DMS79 treated with DMSO at 0.1 percent for 48 hours (cell line): ENCODE measurements around the gene KIFC3.
"Not testable (repeated sequence)": the region's sequence is repeated elsewhere in the genome, so short reads cannot be mapped to it uniquely, and the experiment has no call there.

Experiments used
- DNase-seq: peaks from one replicate; lab custom pipeline; 2025; lab: John Stamatoyannopoulos, UW

Gene KIFC3

GRCh38 chr16:57824888-57825287, 22.6 kb upstream of the KIFC3 start:
- peak; percentile 30 for DNase-seq

GRCh38 chr16:57823836-57824235, 21.5 kb upstream of the KIFC3 start:
- no peak for DNase-seq

- DNase-seq: no peak
Observed at GRCh38 chr16:57822856-57823255, 20.6 kb upstream of the KIFC3 start.

- no peak for DNase-seq
Observed at GRCh38 chr16:57822018-57822553, 19.8 kb upstream of the KIFC3 start.

- DNase-seq: no peak
Observed at GRCh38 chr16:57821149-57821971, 19.1 kb upstream of the KIFC3 start.

- peak; percentile 77 for DNase-seq
Observed at GRCh38 chr16:57818377-57819064, 16.2 kb upstream of the KIFC3 start.

- no peak for DNase-seq
Observed at GRCh38 chr16:57817680-57818079, 15.4 kb upstream of the KIFC3 start.

- peak; percentile 62 for DNase-seq
Observed at GRCh38 chr16:57815987-57816745, 13.9 kb upstream of the KIFC3 start.

- DNase-seq: no peak
Observed at GRCh38 chr16:57814896-57815295, 12.6 kb upstream of the KIFC3 start.

GRCh38 chr16:57813466-57813865, 11.2 kb upstream of the KIFC3 start:
- DNase-seq: no peak

- not testable (repeated sequence) for DNase-seq
Observed at GRCh38 chr16:57811340-57811739, 9.0 kb upstream of the KIFC3 start.

- no peak for DNase-seq
Observed at GRCh38 chr16:57810197-57811031, 8.1 kb upstream of the KIFC3 start.

GRCh38 chr16:57809276-57810196, 7.2 kb upstream of the KIFC3 start:
- no peak for DNase-seq

- no peak for DNase-seq
Observed at GRCh38 chr16:57808589-57809228, 6.4 kb upstream of the KIFC3 start.

- DNase-seq: no peak
Observed at GRCh38 chr16:57807968-57808528, 5.8 kb upstream of the KIFC3 start.

- no peak for DNase-seq
Observed at GRCh38 chr16:57807252-57807967, 5.1 kb upstream of the KIFC3 start.

GRCh38 chr16:57805176-57805575, 2.9 kb upstream of the KIFC3 start:
- no peak for DNase-seq

GRCh38 chr16:57804111-57804837, 2.0 kb upstream of the KIFC3 start:
- no peak for DNase-seq
